GM19463 (cell line): ENCODE results near the gene OR51B4.
"Not testable (repeated sequence)": the region's sequence is repeated elsewhere in the genome, so short reads cannot be mapped to it uniquely, and the experiment has no call there.

Experiments used
- ATAC-seq: cut with Tn5 transposase; IDR thresholded peaks from one replicate; pipeline ENCODE4 v1.9.1; 2021; ENCODE audit warnings: mild to moderate bottlenecking, moderate library complexity; ENCODE audit not compliant: unreplicated experiment

OR51B4 gene

GRCh38 chr11:5275369-5276110 lies 26.2 kb downstream of the OR51B4 start:
- ATAC-seq = no peak

DNA sequence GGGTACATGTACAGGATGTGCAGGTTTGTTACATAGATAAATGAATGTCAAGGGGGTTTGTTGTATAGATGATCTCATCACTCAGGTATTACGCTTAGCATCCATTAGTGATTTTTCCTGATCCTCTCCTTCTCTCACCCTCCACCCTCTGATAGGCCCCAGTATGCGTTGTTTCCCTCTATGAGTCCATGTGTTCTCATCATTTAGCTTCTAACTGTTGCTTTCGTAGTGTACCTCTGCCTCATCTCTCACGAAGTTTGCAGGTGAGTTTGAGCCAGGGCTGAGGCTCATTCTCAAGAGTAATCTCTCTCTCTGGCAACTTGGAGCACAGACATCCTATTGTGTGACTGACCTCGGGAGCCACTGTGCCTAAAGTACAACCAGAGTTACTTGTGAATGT lies 27.4 kb downstream of the OR51B4 start:
- ATAC-seq = no peak

GRCh38 chr11:5272395-5273017 lies 29.2 kb downstream of the OR51B4 start:
- ATAC-seq = no peak

DNA sequence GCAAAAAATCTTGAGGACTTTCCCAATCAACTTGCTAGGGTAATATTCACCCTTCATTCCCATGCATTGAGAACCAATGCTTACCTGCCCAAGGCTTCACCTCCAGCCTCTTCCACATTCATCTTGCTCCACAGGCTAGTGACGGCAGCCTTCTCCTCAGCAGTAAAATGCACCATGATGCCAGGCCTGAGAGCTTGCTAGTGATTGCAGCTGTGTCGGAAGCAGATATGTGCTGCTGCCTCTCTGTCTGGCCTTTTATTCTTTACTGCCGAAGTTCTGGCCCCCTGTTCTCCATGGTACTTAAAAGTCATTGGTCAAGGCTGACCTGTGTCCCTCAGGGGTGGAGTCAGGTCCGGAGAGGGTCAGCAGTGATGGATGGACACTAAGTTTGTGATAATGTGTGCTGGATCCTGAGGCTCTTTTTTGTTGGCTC lies 32.0 kb downstream of the OR51B4 start, which contains the start of gene HBE1:
HBE1 (minus strand) TSS at position 231 of the 433 bp plus-strand sequence; CDS start at position 176, 55 bp downstream.
- ATAC-seq = no peak

DNA sequence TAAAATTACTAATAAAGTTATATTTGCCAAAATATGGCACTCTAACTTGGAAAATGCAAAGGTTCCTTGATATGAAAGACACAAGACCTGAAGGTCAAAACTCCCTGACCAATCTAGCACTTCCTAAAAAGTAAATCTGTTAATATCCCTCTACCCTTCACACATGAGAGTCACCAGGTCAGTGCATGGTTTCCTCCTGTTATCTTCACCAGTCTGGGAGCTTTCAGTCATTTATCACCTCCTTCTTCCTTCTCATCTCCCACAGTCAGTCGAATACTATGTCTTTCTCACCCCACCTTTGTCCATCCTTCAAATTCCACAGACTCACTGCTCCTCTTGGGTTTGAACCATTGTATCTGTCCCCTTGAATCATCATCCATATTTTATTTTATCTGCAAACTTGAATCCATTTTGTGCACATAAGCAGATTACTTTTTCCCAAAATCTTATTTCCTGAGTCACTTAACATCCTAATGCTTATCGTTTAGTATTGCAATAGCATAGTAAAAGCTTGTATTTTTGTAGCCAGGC lies 34.6 kb downstream of the OR51B4 start:
- no peak for ATAC-seq

- ATAC-seq = no peak
These were observed 35.1 kb downstream of the OR51B4 start for GRCh38 chr11:5266609-5267008.

GRCh38 chr11:5265832-5266231 lies 35.9 kb downstream of the OR51B4 start:
- ATAC-seq = no peak

- no peak for ATAC-seq
These were observed 43.0 kb downstream of the OR51B4 start for GRCh38 chr11:5258543-5259262.

DNA sequence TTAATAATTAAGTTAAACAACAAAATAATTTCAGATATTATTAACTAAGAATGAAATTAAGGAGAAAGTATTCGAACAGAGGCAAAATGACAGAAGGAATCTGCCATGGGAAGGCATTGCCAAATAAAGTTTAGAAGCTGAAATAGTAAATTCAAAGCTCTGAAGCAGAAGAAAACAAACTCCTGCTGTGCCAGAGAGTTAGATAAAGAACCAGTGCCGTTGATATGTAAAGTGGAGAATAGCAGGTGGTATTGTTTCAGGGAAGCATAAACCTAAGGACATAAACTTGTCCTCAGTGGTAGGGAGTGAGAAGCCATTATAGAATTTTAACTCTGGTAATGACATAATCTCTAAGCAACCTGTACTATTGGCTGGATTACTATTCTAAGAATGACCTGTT lies 44.5 kb downstream of the OR51B4 start:
- ATAC-seq = no peak

DNA sequence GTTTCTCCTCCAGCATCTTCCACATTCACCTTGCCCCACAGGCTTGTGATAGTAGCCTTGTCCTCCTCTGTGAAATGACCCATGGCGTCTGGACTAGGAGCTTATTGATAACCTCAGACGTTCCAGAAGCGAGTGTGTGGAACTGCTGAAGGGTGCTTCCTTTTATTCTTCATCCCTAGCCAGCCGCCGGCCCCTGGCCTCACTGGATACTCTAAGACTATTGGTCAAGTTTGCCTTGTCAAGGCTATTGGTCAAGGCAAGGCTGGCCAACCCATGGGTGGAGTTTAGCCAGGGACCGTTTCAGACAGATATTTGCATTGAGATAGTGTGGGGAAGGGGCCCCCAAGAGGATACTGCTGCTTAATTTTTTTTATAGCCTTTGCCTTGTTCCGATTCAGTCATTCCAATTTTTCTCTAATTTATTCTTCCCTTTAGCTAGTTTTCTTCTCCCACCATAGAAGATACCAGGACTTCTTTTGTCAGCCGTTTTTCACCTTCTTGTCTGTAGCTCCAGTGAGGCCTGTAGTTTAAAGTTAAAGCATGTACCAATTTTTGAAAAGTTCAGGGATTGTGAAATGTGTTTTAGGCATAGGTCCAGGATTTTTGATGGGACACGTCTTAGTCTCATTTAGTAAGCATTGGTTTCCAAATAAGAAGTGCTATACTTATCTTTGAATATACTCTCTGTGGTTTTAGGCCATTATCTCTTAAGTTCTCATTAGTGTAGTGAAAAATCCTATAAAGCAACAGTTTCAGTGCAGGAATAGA lies 46.9 kb downstream of the OR51B4 start, which contains the start of gene HBG2:
HBG2 (minus strand) TSS at position 136 of the 768 bp plus-strand sequence; CDS start at position 83, 53 bp downstream.
- ATAC-seq = not testable (repeated sequence)

DNA sequence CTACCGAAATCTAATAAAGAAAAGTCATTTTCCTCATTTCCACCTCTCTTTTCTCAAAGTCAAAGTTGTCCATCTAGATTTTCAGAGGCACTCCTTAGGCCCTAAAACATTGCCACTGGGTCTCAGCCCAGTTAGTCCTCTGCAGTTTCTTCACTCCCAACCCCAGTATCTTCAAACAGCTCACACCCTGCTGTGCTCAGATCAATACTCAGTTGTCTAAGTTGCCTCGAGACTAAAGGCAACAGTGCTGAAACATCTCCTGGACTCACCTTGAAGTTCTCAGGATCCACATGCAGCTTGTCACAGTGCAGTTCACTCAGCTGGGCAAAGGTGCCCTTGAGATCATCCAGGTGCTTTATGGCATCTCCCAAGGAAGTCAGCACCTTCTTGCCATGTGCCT lies 47.7 kb downstream of the OR51B4 start:
- not testable (repeated sequence) for ATAC-seq

- not testable (repeated sequence) for ATAC-seq
These were observed 48.3 kb downstream of the OR51B4 start for GRCh38 chr11:5253440-5253839.

- ATAC-seq = no peak
These were observed 48.9 kb downstream of the OR51B4 start for GRCh38 chr11:5252919-5253265.

DNA sequence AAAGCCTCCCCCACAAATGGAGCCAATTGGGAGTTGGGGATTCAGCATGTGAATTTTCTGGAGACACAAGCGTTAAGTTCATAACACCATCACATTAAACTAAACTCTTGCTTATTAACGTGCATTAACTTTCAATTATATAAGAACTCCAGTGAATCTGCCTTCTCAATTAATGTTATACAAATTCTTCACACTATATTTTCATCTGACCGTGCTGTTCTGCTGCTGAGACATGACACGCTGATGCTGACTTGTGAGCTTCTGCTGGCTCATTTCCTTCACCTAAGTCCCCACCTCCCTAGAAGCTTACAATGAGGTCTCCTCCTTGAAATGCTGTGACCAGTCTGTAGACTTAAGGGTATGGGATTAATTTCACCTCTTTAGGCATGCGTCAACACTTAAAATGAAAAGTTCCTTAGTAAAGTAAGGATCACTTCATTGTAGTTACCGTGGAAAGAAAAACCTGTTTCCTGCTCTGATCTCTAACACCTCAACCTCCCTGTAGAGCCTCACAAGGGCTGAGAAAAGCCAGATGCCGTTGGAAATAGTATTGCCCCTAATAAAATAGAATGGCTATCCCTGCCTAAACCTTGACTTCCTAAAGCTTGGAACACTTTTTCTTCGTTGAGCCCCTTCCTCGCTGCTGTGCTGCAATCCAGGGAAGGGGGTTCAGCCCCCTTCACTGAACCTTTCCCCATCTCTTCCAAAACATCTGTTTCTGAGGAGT lies 49.4 kb downstream of the OR51B4 start:
- no peak for ATAC-seq

DNA sequence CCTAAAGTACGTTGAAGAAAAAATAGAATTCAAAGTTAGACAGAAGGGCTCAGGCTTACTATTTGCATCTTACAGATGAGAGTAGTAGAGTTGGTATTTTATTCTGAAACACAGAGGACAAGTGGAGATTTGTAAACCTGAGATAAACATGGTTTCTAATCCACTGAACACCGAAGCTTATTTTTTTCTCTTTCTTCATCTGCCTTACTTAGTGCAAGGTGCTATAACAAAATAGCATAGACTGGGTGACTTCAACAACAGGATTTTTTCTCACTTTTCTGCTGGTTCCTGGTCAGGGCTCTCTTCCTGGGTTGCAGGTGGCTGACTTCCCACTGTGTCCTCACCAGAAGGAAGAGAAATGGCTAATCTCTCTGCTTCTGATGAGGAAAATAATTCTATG lies 50.0 kb downstream of the OR51B4 start:
- no peak for ATAC-seq
